ENCODE measurements around the gene SLC16A4.
A peak's percentile ranks its signal among the peaks of the same experiment; 100 is the strongest.

The SLC16A4 gene

DNA sequence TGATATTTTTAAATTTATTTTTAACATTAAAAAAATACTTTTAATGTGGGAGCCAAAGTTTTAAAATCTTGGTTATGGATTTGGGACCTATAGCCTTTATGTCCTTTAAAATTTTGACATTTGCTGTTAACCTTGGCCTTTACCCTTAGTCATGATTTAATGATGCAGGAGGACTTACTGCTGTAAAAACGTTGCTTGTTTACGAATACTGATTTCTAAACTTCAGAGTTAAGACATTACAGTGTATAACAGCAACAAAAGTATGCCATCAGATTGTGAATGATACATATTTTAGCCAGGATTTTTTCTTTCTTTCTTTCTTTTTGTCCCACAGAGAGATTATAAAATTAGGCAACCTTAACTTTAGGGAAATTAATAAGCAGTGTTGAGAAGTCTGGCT, 42.8 kb downstream of the SLC16A4 start:
- H3K4me3 ChIP-seq (ENCODE audit: low read length), result no peak overlapping the region
- peaks cover 27% of the 10 kb centered on the region for H3K4me1 ChIP-seq (ENCODE audit: insufficient read depth, low read length)
- no peak overlapping the region for H3K27ac ChIP-seq (ENCODE audit: low read length)
- peaks cover 84% of the 10 kb centered on the region for H3K36me3 ChIP-seq (ENCODE audit: insufficient read depth, low read depth, low read length)
- H3K27me3 ChIP-seq (ENCODE audit: insufficient read depth, low read length), result no peaks in the 10 kb centered on the region
- H3K9ac ChIP-seq (ENCODE audit: low read depth, low read length), result no peak overlapping the region
- no peaks in the 10 kb centered on the region for H3K9me3 ChIP-seq (ENCODE audit: insufficient read depth, low read depth, low read length)

DNA sequence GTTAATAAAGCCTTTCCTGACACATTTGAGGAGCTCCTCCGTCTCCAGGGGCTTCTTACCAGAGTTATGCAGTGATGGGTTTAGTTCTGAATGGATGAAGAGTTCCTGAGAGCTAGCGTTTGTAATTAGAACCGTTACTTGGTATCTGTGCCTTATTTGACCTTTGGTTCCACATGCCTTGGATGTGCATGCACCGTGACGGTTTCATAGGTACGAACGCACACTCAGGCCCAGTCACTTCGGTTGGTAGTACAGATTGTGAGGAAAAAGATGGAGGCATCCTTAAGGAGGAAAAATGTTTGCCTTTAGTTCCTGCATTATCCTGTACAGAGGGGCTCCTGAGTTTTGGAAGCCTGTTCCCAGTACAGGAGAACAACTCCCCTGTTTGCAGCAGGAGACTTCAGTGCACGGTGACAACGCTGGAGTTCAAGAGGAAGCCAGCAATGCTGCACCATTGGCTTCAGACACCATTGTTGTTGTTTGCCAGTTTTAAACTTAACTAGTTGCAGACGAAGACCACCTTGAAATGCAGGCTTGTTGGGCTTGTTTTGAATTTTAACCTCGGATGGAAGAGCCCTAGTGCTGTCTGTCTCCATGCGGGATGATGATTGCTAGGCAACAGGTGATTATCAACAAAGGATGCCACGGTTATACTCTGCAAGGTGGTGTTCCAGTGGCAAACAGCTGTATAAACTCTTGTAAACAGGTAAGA, 43.5 kb downstream of the SLC16A4 start:
- no peak overlapping the region for H3K27ac ChIP-seq (ENCODE audit: low read length)
- H3K4me1 ChIP-seq (ENCODE audit: insufficient read depth, low read length), result peaks cover 32% of the 10 kb centered on the region
- H3K9ac ChIP-seq (ENCODE audit: low read depth, low read length), result peak overlapping the region; percentile 59; the same call in 1 of the 2 replicates

DNA sequence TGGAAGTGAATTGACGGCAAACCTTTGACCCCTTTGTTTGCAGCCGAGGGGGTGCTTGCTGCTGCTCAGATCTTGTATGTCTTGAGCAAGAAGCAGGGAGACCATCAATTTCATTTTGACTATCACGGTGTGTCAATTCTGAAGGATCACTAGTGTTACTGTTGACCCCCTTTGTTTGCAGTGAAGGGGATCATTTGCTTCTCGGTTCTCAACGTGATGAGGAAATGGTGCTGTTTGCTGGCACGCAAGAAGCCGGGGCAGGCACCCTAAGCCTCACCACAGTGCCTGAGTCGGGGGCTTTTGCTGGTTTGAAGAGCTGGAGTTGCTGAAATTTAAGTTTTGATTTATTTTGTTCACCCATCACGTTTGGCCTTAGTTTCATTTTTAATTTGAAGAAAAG, 44.1 kb downstream of the SLC16A4 start:
- no peaks in the 10 kb centered on the region for H3K9me3 ChIP-seq (ENCODE audit: insufficient read depth, low read depth, low read length)
- peaks cover 36% of the 10 kb centered on the region for H3K4me1 ChIP-seq (ENCODE audit: insufficient read depth, low read length)
- H3K4me3 ChIP-seq (ENCODE audit: low read length), result peak overlapping the region; percentile 45

More for the DNA sequence above, 43.5 kb downstream of the SLC16A4 start:
- no peaks in the 10 kb centered on the region for H3K27me3 ChIP-seq (ENCODE audit: insufficient read depth, low read length)
- peaks cover 91% of the 10 kb centered on the region for H3K36me3 ChIP-seq (ENCODE audit: insufficient read depth, low read depth, low read length)
- H3K4me3 ChIP-seq (ENCODE audit: low read length), result peak overlapping the region; percentile 45
- no peaks in the 10 kb centered on the region for H3K9me3 ChIP-seq (ENCODE audit: insufficient read depth, low read depth, low read length)

DNA sequence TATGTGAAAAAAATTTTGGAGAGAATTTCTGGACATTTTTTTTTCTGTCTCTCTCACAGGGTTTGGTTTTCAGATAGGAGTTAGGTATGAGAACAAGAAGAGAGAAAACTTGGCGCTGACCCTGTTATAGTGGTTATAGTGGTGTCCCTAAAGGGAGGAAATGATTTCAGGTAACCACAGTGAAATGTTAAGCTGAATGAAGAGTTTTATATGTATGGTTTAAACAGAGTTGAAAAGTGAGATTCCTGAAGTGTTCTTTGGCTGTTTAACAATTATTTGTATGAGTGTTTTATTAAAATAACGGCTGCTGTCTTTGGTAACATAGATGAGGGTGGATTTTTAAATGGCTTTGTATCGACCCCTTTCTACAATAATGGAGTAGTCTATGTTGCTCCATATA, 45.3 kb downstream of the SLC16A4 start:
- no peak overlapping the region for H3K27ac ChIP-seq (ENCODE audit: low read length)

More for the DNA sequence above, 44.1 kb downstream of the SLC16A4 start:
- Histone ChIP-seq H3K36me3 (ENCODE audit: insufficient read depth, low read depth, low read length) (peaks cover 91% of the 10 kb centered on the region), H3K9ac (ENCODE audit: low read depth, low read length) (peak overlapping the region; percentile 59), H3K27me3 (ENCODE audit: insufficient read depth, low read length) (no peaks in the 10 kb centered on the region), H3K27ac (ENCODE audit: low read length) (no peak overlapping the region)

DNA sequence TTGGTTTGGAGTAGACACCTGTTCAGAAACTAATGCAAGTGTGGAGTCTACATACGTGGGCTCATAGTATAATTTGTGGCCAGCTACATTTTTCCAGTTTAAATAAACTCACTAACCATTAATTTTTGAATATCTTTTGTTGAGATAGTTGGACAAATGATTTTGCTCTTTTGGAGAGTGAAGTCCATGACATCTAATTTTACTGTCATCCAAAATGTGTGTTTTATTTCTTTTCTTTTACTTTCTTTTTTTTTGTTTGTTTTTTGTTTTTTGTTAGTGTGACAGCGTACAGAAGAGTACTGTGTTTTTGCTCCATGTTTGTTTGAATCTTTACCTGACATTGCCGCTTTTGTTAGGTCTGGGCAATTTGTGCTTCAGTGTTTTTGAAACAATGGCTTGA, 46.7 kb downstream of the SLC16A4 start:
- H3K4me1 ChIP-seq (ENCODE audit: insufficient read depth, low read length), result peaks cover 45% of the 10 kb centered on the region
- no peaks in the 10 kb centered on the region for H3K27me3 ChIP-seq (ENCODE audit: insufficient read depth, low read length)
- peaks cover 87% of the 10 kb centered on the region for H3K36me3 ChIP-seq (ENCODE audit: insufficient read depth, low read depth, low read length)
- H3K27ac ChIP-seq (ENCODE audit: low read length), result no peak overlapping the region
- H3K9me3 ChIP-seq (ENCODE audit: insufficient read depth, low read depth, low read length), result no peaks in the 10 kb centered on the region
- H3K9ac ChIP-seq (ENCODE audit: low read depth, low read length), result no peak overlapping the region
- H3K4me3 ChIP-seq (ENCODE audit: low read length), result peak overlapping the region; percentile 86

More for the DNA sequence above, 45.3 kb downstream of the SLC16A4 start:
- Histone ChIP-seq H3K9ac (ENCODE audit: low read depth, low read length) (no peak overlapping the region), H3K4me1 (ENCODE audit: insufficient read depth, low read length) (peaks cover 45% of the 10 kb centered on the region), H3K27me3 (ENCODE audit: insufficient read depth, low read length) (no peaks in the 10 kb centered on the region), H3K9me3 (ENCODE audit: insufficient read depth, low read depth, low read length) (no peaks in the 10 kb centered on the region), H3K4me3 (ENCODE audit: low read length) (0 out of 2 replicates have a peak overlapping the region, but pooled peaks have one; percentile 5), H3K36me3 (ENCODE audit: insufficient read depth, low read depth, low read length) (peaks cover 91% of the 10 kb centered on the region)

DNA sequence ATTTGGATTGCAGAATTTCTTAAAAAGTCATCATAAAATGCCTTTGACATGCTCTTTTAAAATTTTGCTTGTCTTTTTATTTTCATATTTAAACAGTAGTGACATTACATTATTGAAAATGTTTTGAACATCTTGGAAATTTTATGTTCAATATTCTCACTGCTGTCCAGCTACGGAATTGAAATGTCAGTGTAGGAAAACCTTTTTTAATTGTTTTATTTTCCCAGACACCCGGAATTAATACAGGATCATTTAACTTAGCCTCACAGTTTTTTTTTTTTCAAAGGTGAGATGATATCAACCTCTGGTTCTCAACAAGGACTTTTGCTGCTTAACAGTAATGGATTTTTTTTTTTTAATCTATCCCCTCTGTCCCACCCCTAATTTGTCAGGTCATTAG, 47.6 kb downstream of the SLC16A4 start:
- Histone ChIP-seq H3K4me3 (ENCODE audit: low read length) (peak overlapping the region; percentile 86), H3K27me3 (ENCODE audit: insufficient read depth, low read length) (no peaks in the 10 kb centered on the region), H3K9me3 (ENCODE audit: insufficient read depth, low read depth, low read length) (no peaks in the 10 kb centered on the region), H3K36me3 (ENCODE audit: insufficient read depth, low read depth, low read length) (peaks cover 78% of the 10 kb centered on the region), H3K9ac (ENCODE audit: low read depth, low read length) (peak overlapping the region; percentile 52; the same call in 1 of the 2 replicates), H3K27ac (ENCODE audit: low read length) (no peak overlapping the region), H3K4me1 (ENCODE audit: insufficient read depth, low read length) (peaks cover 45% of the 10 kb centered on the region)

DNA sequence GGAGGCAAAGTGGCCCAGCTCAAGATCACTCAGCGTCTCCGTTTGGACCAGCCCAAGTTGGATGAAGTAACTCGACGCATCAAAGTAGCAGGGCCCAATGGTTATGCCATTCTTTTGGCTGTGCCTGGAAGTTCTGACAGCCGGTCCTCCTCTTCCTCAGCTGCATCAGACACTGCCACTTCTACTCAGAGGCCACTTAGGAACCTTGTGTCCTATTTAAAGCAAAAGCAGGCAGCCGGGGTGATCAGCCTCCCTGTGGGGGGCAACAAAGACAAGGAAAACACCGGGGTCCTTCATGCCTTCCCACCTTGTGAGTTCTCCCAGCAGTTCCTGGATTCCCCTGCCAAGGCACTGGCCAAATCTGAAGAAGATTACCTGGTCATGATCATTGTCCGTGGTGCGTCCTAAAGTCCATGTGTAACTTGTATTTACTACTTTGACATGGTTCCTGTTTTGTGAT, 48.9 kb downstream of the SLC16A4 start:
- no peak overlapping the region for H3K27ac ChIP-seq (ENCODE audit: low read length)
- peaks cover 66% of the 10 kb centered on the region for H3K36me3 ChIP-seq (ENCODE audit: insufficient read depth, low read depth, low read length)
- H3K4me3 ChIP-seq (ENCODE audit: low read length), result peak overlapping the region; percentile 86
- peaks cover 43% of the 10 kb centered on the region for H3K4me1 ChIP-seq (ENCODE audit: insufficient read depth, low read length)
- H3K9ac ChIP-seq (ENCODE audit: low read depth, low read length), result peak overlapping the region; percentile 35; the same call in 1 of the 2 replicates
- no peaks in the 10 kb centered on the region for H3K27me3 ChIP-seq (ENCODE audit: insufficient read depth, low read length)
- no peaks in the 10 kb centered on the region for H3K9me3 ChIP-seq (ENCODE audit: insufficient read depth, low read depth, low read length)

DNA sequence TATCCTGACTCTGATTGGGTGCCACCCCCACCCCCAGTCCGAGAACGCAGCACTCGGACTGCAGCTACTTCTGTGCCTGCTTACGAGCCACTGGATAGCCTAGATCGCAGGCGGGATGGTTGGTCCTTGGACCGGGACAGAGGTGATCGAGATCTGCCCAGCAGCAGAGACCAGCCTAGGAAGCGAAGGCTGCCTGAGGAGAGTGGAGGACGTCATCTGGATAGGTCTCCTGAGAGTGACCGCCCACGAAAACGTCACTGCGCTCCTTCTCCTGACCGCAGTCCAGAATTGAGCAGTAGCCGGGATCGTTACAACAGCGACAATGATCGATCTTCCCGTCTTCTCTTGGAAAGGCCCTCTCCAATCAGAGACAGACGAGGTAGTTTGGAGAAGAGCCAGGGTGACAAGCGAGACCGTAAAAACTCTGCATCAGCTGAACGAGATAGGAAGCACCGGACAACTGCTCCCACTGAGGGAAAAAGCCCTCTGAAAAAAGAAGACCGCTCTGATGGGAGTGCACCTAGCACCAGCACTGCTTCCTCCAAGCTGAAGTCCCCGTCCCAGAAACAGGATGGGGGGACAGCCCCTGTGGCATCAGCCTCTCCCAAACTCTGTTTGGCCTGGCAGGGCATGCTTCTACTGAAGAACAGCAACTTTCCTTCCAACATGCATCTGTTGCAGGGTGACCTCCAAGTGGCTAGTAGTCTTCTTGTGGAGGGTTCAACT, 49.5 kb downstream of the SLC16A4 start:
- H3K4me1 ChIP-seq (ENCODE audit: insufficient read depth, low read length), result peaks cover 37% of the 10 kb centered on the region
- no peak overlapping the region for H3K27ac ChIP-seq (ENCODE audit: low read length)
- no peaks in the 10 kb centered on the region for H3K9me3 ChIP-seq (ENCODE audit: insufficient read depth, low read depth, low read length)
- H3K27me3 ChIP-seq (ENCODE audit: insufficient read depth, low read length), result no peaks in the 10 kb centered on the region
- H3K9ac ChIP-seq (ENCODE audit: low read depth, low read length), result no peak overlapping the region
- peak overlapping the region; percentile 86 for H3K4me3 ChIP-seq (ENCODE audit: low read length)
- H3K36me3 ChIP-seq (ENCODE audit: insufficient read depth, low read depth, low read length), result peaks cover 60% of the 10 kb centered on the region

DNA sequence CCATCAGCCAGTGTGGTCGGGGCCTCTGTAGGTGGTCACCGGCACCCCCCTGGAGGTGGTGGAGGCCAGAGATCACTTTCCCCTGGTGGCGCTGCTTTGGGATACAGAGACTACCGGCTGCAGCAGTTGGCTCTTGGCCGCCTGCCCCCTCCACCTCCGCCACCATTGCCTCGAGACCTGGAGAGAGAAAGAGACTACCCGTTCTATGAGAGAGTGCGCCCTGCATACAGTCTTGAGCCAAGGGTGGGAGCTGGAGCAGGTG, 50.7 kb downstream of the SLC16A4 start:
- H3K9me3 ChIP-seq (ENCODE audit: insufficient read depth, low read depth, low read length), result no peaks in the 10 kb centered on the region
- H3K4me1 ChIP-seq (ENCODE audit: insufficient read depth, low read length), result peaks cover 30% of the 10 kb centered on the region
- peak overlapping the region; percentile 89 for H3K9ac ChIP-seq (ENCODE audit: low read depth, low read length)
- peaks cover 50% of the 10 kb centered on the region for H3K36me3 ChIP-seq (ENCODE audit: insufficient read depth, low read depth, low read length)
- no peaks in the 10 kb centered on the region for H3K27me3 ChIP-seq (ENCODE audit: insufficient read depth, low read length)
- H3K27ac ChIP-seq (ENCODE audit: low read length), result no peak overlapping the region
- H3K4me3 ChIP-seq (ENCODE audit: low read length), result peak overlapping the region; percentile 86

DNA sequence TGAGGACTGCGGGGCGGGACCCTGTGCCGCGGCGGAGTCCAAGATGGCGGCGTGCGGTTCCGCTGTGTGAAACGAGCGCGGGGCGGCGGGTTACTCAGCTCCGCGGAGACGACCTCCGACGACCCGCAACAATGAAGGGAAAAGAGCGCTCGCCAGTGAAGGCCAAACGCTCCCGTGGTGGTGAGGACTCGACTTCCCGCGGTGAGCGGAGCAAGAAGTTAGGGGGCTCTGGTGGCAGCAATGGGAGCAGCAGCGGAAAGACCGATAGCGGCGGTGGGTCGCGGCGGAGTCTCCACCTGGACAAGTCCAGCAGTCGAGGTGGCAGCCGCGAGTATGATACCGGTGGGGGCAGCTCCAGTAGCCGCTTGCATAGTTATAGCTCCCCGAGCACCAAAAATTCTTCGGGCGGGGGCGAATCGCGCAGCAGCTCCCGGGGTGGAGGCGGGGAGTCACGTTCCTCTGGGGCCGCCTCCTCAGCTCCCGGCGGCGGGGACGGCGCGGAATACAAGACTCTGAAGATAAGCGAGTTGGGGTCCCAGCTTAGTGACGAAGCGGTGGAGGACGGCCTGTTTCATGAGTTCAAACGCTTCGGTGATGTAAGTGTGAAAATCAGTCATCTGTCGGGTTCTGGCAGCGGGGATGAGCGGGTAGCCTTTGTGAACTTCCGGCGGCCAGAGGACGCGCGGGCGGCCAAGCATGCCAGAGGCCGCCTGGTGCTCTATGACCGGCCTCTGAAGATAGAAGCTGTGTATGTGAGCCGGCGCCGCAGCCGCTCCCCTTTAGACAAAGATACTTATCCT, 51.2 kb downstream of the SLC16A4 start:
- peak overlapping the region; percentile 68 for H3K27ac ChIP-seq (ENCODE audit: low read length)
- peak overlapping the region; percentile 86 for H3K4me3 ChIP-seq (ENCODE audit: low read length)
- peaks cover 29% of the 10 kb centered on the region for H3K4me1 ChIP-seq (ENCODE audit: insufficient read depth, low read length)

DNA sequence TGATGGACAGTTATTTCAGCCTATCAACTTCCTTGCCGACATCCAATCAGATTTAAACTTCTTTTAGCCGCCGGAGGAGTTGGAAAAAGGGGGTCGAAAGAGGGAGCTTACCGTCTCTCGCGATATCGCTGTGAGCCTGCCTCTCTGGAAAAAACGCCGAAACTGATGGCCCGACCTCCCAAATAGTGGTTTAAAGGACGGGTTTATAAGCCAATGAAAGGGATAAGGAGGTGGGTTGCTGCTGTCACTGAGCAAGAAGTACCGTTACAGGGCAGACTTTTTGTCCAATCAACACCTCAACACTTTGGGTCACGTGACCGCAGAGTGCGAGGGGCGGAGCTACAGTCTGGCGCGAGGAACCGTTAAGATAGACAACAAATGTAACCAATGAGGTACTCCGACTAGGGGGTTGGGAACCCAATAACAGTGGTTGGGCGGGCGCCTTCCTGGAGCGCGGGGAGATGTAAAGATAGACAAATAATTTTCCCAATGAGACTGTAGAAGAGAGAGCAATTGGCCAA, 51.9 kb downstream of the SLC16A4 start, which contains the start of gene RBM15:
Gene RBM15 (plus strand): TSS at position 492 of the 521 bp plus-strand sequence. CDS start 29 bp downstream, at position 521.
- Histone ChIP-seq H3K9ac (ENCODE audit: low read depth, low read length) (peak within 1 kb of the TSS; percentile 89), H3K9me3 (ENCODE audit: insufficient read depth, low read depth, low read length) (no peaks in the 10 kb centered on the region), H3K27me3 (ENCODE audit: insufficient read depth, low read length) (no peaks in the 10 kb centered on the region), H3K4me1 (ENCODE audit: insufficient read depth, low read length) (peaks cover 27% of the 10 kb centered on the region), H3K27ac (ENCODE audit: low read length) (peak within 1 kb of the TSS; percentile 68), H3K4me3 (ENCODE audit: low read length) (peak within 1 kb of the TSS; percentile 86), H3K36me3 (ENCODE audit: insufficient read depth, low read depth, low read length) (peaks cover 38% of the 10 kb centered on the region)

More for the DNA sequence above, 51.2 kb downstream of the SLC16A4 start:
- Histone ChIP-seq H3K9me3 (ENCODE audit: insufficient read depth, low read depth, low read length) (no peaks in the 10 kb centered on the region), H3K9ac (ENCODE audit: low read depth, low read length) (peak overlapping the region; percentile 89), H3K36me3 (ENCODE audit: insufficient read depth, low read depth, low read length) (peaks cover 45% of the 10 kb centered on the region), H3K27me3 (ENCODE audit: insufficient read depth, low read length) (no peaks in the 10 kb centered on the region)

Measured in iPS-20b (cell line).